ENCODE results near the gene NSUN5.
"Not testable (repeated sequence)": the region's sequence is repeated elsewhere in the genome, so short reads cannot be mapped to it uniquely, and the experiment has no call there.

The NSUN5 gene

GRCh38 chr7:73266719-73267368 is 41.8 kb downstream of the NSUN5 start:
- not testable (repeated sequence) for DNase-seq

- DNase-seq = not testable (repeated sequence)
Measured at GRCh38 chr7:73262416-73262815, 46.2 kb downstream of the NSUN5 start.

All from activated gamma-delta T cell treated with Interleukin-2 at 50 U/mL for 16 hours (primary cell).